Right hindlimb (tissue), 1 donor: ENCODE results near the gene SOWAHB.
A peak's percentile ranks its signal among the peaks of the same experiment; 100 is the strongest.
"Not testable (repeated sequence)": the region's sequence is repeated elsewhere in the genome, so short reads cannot be mapped to it uniquely, and the experiment has no call there.

Experiments
- DNase-seq: peaks from one replicate; pipeline ENCODE4 v3.0.0-alpha.2; 2018

The SOWAHB gene

GRCh38 chr4:76895619-76896018 lies 2.3 kb downstream of the SOWAHB start:
- no peak for DNase-seq

DNA sequence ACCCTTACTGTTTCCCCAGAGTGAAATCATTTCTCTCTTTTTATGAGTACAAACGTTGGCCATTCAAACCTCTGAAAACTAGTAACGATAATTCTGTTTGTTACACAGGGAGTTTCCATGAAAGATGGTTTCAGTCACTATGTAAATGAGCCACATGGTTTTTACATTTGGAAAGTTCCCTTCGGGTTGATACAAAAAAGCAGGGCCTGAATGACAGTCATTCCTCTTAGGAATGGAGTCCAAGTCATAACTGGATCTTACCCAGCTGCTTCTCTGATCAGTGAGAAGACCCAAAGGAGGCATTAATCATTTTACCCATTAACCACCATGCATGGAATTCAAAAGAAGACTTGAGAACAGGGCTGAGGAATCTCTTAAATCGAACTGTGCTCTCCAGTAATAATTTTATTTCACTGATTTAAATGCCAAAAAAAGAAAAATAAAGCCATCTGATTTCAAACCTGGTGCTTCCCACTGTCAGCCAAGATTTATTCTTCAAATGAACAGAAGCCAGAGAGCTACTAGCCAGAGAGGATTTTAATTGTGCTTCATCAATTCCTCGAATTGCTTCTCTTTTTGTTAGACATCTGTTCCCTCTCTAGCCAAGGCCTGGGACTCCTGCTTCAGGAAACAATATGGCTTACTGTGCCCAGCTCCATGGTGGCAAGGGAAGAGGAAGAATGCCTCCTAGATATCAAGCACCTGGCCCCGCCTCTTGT lies 3.2 kb downstream of the SOWAHB start:
- DNase-seq = no peak

- DNase-seq = no peak
Observed at GRCh38 chr4:76892601-76893000, 5.3 kb downstream of the SOWAHB start.

DNA sequence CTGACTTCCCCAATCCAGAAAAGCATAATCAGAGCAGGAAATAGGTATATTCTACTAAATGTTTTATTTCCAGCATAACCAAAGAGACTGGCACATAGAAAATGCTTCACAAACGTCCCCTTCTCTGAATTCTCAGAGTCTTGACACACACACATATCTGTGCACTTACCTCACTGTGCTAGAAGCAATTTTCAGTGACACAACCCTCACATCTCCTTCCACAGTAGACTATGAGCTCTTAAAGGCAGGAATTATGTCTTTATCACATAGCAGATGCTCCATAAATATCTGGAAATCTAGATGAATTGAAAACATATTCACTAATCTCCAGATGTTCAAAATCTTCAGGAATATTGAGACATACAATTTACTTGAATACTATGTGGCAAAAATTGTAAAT lies 5.9 kb downstream of the SOWAHB start:
- DNase-seq = no peak

DNA sequence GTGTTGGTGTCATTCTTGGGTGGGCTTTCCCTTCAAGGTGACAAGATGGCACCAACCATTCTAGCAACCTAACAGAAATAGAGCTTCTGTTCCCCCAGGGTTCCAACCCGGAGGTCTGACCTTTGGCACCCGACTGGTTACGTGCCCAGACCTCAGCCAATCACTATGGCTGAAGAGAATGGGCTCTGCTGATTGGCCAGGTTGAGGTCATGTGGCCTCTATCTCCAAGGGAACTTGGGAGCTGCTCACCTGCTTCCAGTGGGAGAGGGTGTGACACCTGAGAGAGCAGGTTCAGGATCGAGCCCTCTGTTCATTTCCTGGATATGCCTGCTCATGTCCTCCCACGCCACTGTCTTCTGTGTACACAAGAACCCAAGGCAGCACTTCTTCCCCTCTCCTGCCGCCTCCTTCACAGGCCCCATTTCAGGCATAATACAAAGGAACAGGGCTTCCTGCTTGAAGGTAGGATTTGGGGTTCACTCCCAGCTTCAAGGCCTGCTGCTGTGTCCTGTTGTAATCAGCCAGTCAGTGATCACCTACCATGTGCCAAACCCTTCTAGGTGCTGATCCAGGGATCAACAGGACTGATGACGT lies 11.0 kb downstream of the SOWAHB start:
- DNase-seq = no peak

- no peak for DNase-seq
Observed at GRCh38 chr4:76886214-76886613, 11.7 kb downstream of the SOWAHB start.

DNA sequence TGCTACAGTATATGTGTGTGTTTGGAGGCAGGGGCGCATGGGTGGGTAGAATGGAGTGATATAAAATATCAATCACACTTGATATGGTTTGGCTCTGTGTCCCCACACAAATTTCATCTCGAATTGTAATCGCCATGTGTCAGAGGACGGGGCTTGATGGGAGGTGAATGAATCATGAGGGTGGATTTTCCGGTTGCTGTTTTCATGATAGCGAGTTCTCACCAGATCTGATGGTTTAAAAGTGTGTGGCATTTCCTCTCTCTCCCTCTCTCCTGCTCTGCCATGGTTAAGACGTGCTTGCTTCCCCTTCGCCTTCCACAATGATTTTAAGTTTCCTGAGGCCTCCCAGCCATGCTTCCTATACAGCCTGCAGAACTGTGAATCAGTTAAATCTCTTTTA lies 14.8 kb downstream of the SOWAHB start:
- DNase-seq = no peak

GRCh38 chr4:76882630-76883029 lies 15.3 kb downstream of the SOWAHB start:
- DNase-seq = no peak

DNA sequence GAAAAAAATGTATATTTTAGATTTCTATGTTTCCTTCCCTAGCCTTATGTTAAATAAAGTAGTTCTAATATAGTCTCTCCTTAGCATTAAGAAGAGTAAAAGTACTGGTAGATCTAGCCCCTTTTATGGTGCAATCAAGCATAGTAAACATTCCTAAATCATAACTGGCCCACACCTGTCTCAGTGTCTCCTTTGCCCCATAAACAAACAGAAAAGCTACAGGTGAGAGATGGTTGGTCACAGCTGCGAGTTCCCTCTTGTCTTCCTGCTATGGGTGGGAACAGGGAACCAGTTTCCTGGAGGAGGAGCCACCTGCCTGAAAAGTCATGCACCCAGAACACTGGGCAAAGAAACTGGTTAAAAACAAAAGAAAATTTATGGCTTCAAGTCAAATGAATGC lies 16.6 kb downstream of the SOWAHB start:
- DNase-seq = no peak

DNA sequence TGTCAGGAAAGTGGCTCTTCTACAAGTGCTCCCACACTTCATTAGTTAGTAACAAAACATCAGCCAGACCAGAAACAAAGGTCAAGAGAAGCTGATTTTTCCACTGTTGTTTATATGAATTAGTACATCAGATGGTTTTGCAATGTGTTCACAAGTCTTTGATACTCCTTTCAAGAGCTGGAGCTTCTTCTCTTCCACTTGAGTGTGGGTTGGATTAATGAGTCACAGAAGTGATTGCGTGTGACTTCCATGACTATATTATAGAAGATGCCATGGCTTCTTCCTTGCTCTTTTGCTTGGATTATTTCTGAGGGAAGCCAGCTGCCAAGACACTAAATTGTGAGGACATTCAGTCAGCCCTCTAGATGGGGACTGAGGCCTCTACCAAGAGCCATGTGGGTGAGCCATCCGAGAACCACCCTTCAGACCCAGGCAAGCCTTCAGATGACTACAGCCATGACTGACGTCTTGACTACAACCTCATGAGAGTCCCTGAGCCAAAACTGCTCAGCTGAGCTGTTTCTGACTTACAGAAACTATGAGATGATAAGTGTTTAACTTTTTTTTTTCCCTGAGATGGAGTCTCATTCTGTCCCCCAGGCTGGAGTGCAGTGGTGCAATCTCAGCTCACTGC lies 18.1 kb downstream of the SOWAHB start:
- DNase-seq = no peak

DNA sequence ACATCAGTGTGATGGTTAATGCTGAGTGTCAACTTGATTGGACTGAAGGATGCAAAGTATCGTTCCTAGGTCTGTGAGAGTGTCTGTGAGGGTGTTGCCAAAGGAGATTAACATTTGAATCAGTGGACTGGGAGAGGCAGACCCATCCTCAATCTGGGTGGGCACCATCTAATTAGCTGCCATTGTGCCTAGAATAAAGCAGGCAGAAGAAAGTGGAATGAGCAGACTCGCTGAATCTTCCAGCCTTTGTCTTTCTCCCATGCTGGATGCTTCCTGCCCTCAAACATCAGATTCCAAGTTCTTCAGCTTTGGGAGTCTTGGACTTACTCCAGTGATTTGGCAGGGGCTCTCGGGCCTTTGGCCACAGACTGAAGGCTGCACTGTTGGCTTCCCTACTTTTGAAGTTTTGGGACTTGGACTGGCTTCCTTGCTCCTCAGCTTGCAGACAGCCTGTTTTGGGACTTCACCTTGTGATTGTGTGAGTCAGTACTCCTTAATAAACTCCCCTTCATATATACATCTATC lies 19.2 kb downstream of the SOWAHB start:
- DNase-seq = peak; percentile 30

- no peak for DNase-seq
Observed at GRCh38 chr4:76874176-76874575, 23.8 kb downstream of the SOWAHB start.

- no peak for DNase-seq
Observed at GRCh38 chr4:76873495-76873894, 24.4 kb downstream of the SOWAHB start.

GRCh38 chr4:76872556-76872955 lies 25.4 kb downstream of the SOWAHB start:
- no peak for DNase-seq

GRCh38 chr4:76868780-76869179 lies 29.2 kb downstream of the SOWAHB start:
- not testable (repeated sequence) for DNase-seq

GRCh38 chr4:76867880-76868655 lies 29.9 kb downstream of the SOWAHB start:
- no peak for DNase-seq

DNA sequence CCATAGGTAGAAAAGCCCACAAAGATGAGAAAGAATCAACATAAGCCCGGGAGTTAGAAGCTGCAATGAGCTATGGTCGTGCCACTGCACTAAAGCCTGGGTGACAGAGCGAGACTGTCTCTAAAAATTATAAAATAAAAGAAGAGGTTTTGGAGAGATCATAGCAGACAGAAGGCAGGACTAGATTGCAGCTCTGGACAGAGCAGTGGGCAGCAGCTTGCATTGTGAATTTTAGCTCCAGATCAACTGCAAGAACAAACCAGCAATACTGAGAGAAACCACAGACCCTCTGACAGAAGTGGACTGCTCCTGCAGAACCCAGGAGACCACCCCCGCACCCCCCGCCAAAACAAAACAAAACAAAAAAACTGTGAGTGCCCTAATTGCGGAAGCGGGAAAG lies 30.6 kb downstream of the SOWAHB start:
- DNase-seq = no peak

- DNase-seq = no peak
Observed at GRCh38 chr4:76866641-76867040, 31.3 kb downstream of the SOWAHB start.

- no peak for DNase-seq
Observed at GRCh38 chr4:76858319-76858718, 39.6 kb downstream of the SOWAHB start.

- DNase-seq = no peak
Observed at GRCh38 chr4:76857074-76857409, 40.9 kb downstream of the SOWAHB start.

- peak; percentile 51 for DNase-seq
Observed at GRCh38 chr4:76856243-76857073, 41.5 kb downstream of the SOWAHB start.

DNA sequence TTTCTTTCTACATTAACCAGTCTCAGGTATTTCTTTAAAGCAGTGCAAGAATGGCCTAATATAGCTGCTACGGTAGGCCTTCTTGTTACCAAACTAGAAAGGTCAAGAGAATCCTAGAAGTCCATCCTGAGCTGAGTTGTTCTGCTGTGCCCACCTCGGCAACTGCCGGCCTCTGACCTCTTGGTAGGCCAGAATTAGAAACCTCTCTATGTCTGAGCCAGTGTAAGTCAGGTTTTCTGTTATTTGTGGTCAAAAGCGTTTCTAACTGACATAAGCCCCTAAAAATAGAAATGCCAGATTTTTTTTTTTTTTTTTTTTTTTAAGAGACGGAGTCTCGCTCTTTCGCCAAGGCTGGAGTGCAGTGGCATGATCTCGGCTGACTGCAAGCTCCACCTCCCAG lies 43.1 kb downstream of the SOWAHB start:
- DNase-seq = no peak

DNA sequence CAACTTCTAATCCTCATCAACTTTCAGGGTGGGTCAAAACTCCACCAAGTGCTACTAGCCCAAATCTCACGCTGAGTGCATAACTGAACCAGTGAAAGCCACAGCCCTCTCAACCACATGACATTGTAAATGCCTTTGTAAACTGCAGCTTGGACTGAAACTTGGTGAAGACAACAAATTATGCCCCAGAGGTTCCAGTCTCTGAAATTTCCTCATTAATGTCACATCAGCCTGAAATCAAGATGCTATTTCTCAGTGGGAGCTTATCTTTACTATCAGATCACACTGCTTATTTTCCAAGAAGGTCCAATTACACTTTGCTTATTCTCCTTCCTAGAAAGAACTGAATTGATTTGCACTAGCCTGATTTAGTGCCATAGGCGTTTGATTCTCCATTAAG lies 46.6 kb downstream of the SOWAHB start:
- DNase-seq = no peak
